IPS DF 19.7 (cell line): ENCODE data around the gene NLE1.
"Not testable (repeated sequence)": the region's sequence is repeated elsewhere in the genome, so short reads cannot be mapped to it uniquely, and the experiment has no call there.

Experiments
- DNase-seq: peaks from one replicate; pipeline ENCODE4 v3.0.0-alpha.2; 2013; ENCODE audit warnings: low read depth, low spot score

Gene NLE1

GRCh38 chr17:35129154-35129972, 12.7 kb downstream of the NLE1 start:
- no peak for DNase-seq

GRCh38 chr17:35127751-35128514, 14.2 kb downstream of the NLE1 start:
- DNase-seq, result no peak

GRCh38 chr17:35121315-35121714, 20.8 kb downstream of the NLE1 start, which contains the start of gene FNDC8:
FNDC8 (plus strand) TSS chr17:35121615; CDS start chr17:35121694, 79 bp downstream.
- DNase-seq, result no peak

GRCh38 chr17:35119370-35120165, 22.5 kb downstream of the NLE1 start, which contains the start of gene RAD51D:
RAD51D (minus strand) TSS chr17:35119860; CDS start chr17:35119613, 247 bp downstream.
- peak; percentile 47 for DNase-seq

- DNase-seq, result no peak
Measured at GRCh38 chr17:35117984-35118383, 24.1 kb downstream of the NLE1 start.

- no peak for DNase-seq
Measured at GRCh38 chr17:35116845-35117244, 25.3 kb downstream of the NLE1 start.

GRCh38 chr17:35110791-35111190, 31.3 kb downstream of the NLE1 start:
- DNase-seq, result not testable (repeated sequence)

- DNase-seq, result no peak
Measured at GRCh38 chr17:35104844-35105450, 37.2 kb downstream of the NLE1 start.

GRCh38 chr17:35103271-35103670, 38.8 kb downstream of the NLE1 start:
- DNase-seq, result no peak

- DNase-seq, result no peak
Measured at GRCh38 chr17:35101725-35102124, 40.4 kb downstream of the NLE1 start.

GRCh38 chr17:35101036-35101435, 41.1 kb downstream of the NLE1 start:
- DNase-seq, result no peak

GRCh38 chr17:35099908-35100307, 42.2 kb downstream of the NLE1 start:
- no peak for DNase-seq

- no peak for DNase-seq
Measured at GRCh38 chr17:35097776-35098175, 44.3 kb downstream of the NLE1 start.

GRCh38 chr17:35095741-35096140, 46.4 kb downstream of the NLE1 start:
- no peak for DNase-seq

- DNase-seq, result no peak
Measured at GRCh38 chr17:35094902-35095301, 47.2 kb downstream of the NLE1 start.

- DNase-seq, result not testable (repeated sequence)
Measured at GRCh38 chr17:35090707-35091106, 51.4 kb downstream of the NLE1 start.

GRCh38 chr17:35089586-35090296, 52.4 kb downstream of the NLE1 start:
- no peak for DNase-seq

GRCh38 chr17:35088881-35089585, 53.1 kb downstream of the NLE1 start:
- DNase-seq, result no peak

- DNase-seq, result no peak
Measured at GRCh38 chr17:35088356-35088880, 53.7 kb downstream of the NLE1 start.
